HG02678 (cell line): ENCODE results near the gene ANKUB1.
"Not testable (repeated sequence)": the region's sequence is repeated elsewhere in the genome, so short reads cannot be mapped to it uniquely, and the experiment has no call there.

ENCODE experiments used
- ATAC-seq: cut with Tn5 transposase; IDR thresholded peaks from one replicate; pipeline ENCODE4 v1.9.1; 2021; ENCODE audit warnings: mild to moderate bottlenecking, moderate library complexity; ENCODE audit not compliant: unreplicated experiment

Gene ANKUB1, protein sequence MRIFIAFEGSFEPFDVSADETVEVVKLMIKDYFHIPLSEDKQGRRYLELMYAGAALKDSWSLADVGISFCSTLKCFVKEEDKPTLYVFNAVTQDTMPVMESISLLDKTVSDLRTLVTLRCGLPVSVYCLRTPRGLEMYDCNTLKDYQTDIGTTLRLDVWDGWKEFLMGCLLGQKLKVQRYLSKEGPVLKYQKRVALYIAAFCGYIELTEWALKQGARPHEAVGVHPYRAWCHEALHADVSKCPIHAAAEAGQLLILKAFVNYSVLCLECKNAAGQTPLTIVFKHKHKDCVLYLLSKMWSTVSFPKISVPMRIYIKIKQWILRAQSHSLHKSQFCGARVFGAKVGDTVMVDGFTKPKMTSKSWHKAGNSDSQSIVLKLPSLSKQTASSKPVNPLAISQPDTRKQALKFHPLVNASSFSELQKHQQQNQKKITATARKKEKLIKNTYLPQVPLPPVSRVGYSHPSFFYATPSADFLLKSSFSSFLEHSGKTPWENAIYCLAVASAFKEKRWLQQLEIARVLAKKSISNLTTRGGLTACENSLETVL

GRCh38 chr3:149792452-149793270, at the start of gene ANKUB1:
ANKUB1 (minus strand) TSS chr3:149792554; CDS start chr3:149792366, 188 bp downstream.
- ATAC-seq = no peak

DNA sequence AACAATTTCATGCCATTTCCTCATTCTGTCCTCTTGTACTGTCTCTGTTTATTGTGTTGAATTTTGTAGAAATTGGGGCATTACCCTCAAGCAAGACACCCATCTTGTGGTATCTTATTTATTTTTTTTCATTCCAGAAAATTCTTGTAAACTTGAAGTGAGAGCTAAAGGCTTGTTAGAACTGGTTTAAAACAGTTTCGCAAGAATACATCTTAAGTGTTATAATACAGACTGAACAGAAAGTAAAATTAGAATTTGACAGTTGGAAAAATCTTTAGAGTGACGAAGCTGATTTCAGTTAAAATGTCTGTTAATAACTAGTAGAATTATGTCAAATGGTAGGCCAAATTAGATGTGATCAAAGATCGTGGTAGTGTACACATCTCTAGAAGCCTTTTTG, 47.5 kb upstream of the ANKUB1 start:
- ATAC-seq = no peak

- not testable (repeated sequence) for ATAC-seq
These were observed 47.1 kb upstream of the ANKUB1 start for GRCh38 chr3:149839469-149839868.

- not testable (repeated sequence) for ATAC-seq
These were observed 46.1 kb upstream of the ANKUB1 start for GRCh38 chr3:149838491-149838890.

DNA sequence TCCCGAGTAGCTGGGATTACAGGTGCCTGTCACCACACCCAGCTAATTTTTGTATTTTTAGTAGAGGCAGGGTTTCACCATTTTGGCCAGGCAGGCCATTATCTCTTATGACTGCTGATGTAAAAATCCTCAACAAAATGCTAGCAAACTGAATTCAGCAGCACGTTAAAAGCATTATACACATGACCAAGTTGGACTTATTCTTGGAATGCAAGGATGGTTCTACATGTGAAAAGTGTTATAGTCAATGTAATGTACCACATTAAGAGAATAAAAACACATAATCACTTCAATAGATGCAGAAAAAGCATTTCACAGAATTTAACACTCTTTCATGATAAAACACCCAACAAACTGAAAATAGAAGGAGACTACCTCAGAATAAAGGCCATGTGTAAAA, 40.9 kb upstream of the ANKUB1 start:
- no peak for ATAC-seq

GRCh38 chr3:149832086-149832485, 39.7 kb upstream of the ANKUB1 start:
- ATAC-seq = no peak

DNA sequence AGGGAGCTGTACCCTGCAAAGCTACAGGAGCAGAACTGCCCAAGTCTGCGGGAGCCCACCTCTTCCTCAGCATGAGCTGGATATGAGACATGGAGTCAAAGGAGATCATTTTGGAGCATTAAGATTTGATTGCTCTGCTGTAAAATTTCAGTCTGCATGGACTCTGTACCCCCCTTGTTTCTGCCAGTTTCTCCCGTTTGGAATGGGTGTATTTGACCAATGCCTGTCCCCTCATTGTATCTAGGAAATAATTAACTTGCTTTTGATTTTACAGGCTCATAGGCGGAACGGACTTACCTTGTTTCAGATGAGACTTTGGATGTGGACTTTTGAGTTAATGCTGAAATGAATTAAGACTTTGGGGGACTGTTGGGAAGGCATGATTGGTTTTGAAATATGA, 39.0 kb upstream of the ANKUB1 start:
- ATAC-seq = no peak

GRCh38 chr3:149830902-149831301, 38.5 kb upstream of the ANKUB1 start:
- no peak for ATAC-seq

- not testable (repeated sequence) for ATAC-seq
These were observed 37.3 kb upstream of the ANKUB1 start for GRCh38 chr3:149829631-149830030.

- ATAC-seq = no peak
These were observed 36.0 kb upstream of the ANKUB1 start for GRCh38 chr3:149828390-149828789.

DNA sequence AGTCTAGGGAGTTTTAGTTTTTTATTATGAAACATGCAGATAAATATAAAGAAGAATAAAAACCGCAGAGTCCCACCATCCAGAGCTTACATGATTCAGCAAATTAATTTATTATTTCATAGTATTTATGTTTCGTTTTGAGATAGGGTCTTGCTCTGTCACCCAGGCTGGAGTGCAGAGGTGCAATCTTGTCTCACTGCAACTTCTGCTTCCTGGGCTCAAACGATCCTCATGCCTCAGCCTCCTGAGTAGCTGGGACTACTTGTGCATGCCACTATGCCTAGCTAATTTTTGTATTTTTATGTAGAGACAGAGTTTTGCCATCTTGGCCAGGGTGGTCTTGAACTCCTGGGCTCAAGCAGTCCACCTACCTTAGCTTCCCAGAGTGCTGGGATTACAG, 34.3 kb upstream of the ANKUB1 start:
- no peak for ATAC-seq

DNA sequence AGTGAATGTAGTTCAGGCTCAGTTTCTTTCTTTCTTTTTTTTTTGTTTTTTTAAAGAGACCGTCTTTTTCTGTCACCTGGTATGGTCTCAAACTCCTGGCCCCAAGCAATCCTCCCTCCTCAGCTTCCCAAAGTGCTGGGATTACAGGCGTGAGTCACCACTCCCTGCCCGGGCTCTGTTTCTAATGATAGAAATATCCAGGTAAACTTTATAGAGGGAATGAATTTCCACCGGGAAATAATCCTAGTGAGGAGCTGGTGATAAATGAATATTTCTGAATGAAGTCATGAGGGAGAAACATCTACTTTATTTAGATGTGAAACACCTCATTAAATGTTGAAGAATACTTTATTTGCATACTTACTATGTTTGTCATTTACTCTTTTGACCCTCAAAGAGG, 27.8 kb upstream of the ANKUB1 start:
- no peak for ATAC-seq

DNA sequence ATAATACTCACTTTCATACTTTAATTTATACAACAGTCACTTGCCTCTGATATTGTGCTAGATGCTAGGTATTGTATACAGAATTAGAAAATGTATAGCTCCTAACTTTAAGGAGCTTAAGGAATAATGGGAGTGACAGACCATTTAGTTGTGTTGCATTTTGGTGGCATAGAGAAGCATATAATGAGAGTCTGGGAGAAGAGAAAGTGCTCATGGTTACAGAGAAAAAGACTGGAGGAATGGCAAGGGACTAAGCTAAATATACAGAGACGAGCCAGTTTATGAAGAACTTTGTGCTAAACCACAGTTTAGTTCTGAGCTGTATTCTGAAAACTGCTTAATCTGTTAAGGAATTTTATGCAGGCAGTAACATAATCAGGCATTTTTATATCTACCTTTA, 27.1 kb upstream of the ANKUB1 start:
- no peak for ATAC-seq

DNA sequence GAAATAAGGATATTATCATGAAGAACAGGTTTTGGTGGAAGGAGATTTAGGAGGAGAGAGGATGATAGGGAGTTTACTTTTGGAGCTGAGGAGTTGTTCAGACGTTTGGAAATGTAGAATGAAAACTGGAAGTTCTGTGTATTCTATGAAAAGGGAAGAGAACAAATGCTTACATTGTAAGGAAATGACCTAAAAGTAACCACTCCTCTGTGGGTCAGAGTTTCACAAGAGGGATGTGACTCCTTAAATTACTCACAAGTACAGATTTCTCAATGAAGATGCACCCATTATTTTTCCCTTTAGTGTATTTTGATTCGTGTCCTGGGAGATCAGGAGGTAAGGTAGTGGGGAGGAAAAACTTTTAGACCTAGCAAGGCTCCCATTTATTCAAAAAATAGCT, 24.6 kb upstream of the ANKUB1 start:
- ATAC-seq = no peak

GRCh38 chr3:149816311-149816710, 24.0 kb upstream of the ANKUB1 start:
- no peak for ATAC-seq

DNA sequence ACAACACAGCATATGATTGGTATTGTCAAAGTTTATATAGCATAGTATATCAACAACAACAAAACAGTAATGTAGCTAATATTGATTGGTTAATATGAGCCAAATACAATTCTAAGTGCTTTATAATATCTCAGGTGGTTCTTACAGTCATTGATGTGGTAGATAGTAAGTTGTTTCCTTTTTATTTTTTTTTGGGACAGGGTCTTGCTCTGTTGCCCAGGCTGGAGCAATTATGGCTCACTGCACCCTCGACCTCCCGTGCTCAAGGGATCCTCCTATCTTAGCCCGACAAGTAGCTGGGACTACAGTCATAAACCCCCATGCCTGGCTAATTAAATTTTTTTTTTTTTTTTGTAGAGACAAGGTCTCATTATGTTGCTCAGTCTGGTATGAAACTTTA, 23.4 kb upstream of the ANKUB1 start:
- ATAC-seq = no peak

DNA sequence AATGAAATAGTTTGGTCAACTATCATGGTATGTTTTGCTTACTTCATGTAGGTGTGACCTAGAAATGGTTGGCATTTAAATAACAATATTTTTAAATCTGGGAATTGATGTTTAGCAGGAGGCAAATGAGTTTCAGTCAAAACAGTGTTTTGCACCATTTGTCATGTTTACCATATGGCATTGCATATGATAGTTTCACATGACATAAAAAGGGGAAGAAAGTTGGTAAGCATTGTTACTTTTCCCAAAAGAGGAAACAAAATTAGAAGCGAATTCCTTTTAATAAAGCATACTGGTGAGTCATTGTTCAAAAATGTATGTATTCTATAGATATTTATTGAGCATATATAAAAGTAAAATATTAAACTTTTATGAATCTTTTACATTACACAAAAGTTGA, 23.0 kb upstream of the ANKUB1 start:
- no peak for ATAC-seq

- ATAC-seq = peak; percentile 22
These were observed 21.3 kb upstream of the ANKUB1 start for GRCh38 chr3:149813367-149814281.

GRCh38 chr3:149812606-149813366, 20.4 kb upstream of the ANKUB1 start, which contains the start of gene RNF13:
RNF13 (plus strand) TSS chr3:149813215; CDS start chr3:149846027, 32,812 bp downstream.
- peak; percentile 92 for ATAC-seq

- no peak for ATAC-seq
These were observed 19.8 kb upstream of the ANKUB1 start for GRCh38 chr3:149812165-149812605.
